Stimulated activated naive CD4-positive, alpha-beta T cell (primary cell): ENCODE data around the gene DLG5.

Experiments used
- DNase-seq, 6 experiments: peaks; one replicate each; lab custom pipeline; 2025; lab: John Stamatoyannopoulos, UW

DLG5 gene

GRCh38 chr10:77892021-77892739 is 34.4 kb downstream of the DLG5 start:
- DNase-seq = no peak

GRCh38 chr10:77890097-77890496 is 36.5 kb downstream of the DLG5 start:
- no peak for DNase-seq

GRCh38 chr10:77889277-77889903 is 37.2 kb downstream of the DLG5 start:
- DNase-seq = no peak

- no peak for DNase-seq
These were observed 38.2 kb downstream of the DLG5 start for GRCh38 chr10:77888356-77888703.

DNA sequence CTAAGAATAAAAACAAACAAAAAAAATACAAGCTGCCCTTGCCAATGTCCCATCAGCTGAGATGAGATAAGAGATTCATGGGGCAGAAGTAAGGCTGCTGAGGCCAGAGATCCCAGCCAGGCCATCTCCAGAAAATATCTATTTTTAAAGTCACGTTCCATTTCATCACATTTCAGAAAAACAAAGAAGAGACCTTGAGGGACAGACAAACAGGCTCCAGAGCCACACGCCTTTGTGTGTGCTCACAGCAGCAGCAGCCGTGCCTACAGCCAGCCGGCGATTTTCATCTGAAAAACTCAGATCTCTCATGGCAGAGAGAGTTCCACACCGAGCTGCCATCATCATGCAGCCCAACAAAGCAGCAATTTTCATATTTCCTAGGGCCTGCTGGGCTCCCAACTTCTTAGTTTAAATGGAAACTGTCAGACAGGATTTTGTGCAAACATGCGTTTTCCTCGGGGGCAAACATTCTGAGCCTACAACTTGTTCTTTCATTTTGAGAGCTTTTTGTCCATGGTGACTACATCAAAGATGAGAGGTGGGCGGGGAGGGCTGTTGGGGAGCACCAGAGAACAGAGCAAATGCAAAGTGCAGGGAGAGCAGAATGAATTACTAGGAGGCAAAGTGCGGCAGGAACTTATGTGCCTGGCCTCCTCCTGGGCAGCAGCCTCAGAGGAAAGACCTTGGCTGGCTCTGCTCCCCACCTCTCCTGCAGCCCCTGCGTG is 38.8 kb downstream of the DLG5 start:
- DNase-seq = no peak

- no peak for DNase-seq
These were observed 39.7 kb downstream of the DLG5 start for GRCh38 chr10:77886795-77887355.

DNA sequence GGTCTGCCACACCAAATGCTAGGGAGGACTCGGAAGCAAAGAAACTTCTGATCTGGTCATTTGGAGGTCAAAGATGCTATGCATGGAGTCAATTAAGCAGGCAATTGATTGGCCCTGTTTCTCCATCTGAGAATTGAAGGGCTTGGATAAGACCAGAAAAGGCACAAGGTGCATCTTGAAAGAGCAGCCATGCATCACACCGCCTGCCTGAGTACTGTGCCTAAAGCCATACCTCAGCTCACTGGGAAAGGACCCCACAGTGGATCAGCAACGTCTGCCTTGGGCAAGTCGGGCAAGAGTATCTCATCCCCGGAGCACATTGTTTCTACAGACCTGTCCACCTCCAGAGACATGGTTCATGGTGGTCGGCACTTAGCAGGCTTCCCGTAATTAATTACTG is 42.4 kb downstream of the DLG5 start:
- no peak for DNase-seq

DNA sequence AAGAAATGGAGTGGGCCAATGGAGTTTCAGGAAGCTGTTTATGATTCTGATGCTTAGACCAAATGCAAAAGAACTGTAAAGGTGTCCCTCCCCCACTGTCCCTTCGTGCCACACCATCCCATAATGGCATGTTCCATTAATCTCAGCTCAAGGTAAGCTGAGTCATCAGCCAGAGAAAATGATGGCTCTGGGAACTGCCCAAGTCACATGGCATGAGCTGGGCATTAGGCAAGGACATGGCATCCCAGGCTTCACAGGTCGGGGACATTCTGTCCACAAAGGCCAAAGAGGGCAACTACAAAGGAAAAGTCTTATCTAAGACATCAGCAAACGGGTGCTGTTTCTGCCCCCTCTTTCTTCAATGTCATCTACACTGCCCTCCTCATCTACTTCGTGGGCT is 44.9 kb downstream of the DLG5 start:
- DNase-seq = no peak

DNA sequence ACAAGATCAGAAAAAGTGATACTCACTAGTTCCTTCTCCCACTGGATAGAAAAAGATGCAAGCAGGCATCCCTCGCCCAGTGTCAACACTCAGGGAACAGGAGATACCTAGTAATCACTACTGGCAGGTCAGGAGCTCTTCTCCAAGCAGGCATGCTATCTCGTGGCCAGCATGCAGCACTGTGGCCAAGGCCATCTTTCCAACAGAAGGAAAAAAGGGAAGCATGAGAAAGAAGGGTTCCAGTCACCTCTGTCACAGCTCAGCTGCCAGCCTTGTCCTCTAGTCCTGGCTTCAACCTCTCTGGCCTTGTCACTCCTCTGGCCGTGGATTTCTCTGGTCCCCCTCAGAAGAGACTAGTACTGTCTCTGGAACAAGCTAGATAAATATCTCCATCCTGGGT is 45.3 kb downstream of the DLG5 start:
- no peak for DNase-seq

- DNase-seq = no peak
These were observed 46.8 kb downstream of the DLG5 start for GRCh38 chr10:77879710-77880109.

DNA sequence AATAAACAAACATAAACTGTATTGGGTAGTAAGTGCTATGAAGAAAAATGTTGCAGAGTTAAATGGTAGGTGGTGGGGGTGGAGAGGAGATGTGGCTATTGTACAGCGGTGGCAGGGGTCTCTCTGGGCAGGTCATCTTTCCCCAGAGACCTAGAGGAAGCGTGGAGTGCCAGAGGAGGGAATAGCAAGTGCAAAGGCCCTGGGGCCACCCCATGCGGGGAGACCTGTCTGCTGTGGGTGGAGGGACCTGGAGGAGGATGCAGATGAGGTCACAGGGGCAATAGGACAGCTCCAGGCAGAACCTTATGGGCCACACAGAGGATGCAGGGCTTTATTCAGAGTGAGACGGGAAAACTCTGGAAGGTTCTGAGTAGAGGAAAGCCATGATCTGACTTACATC is 47.5 kb downstream of the DLG5 start:
- DNase-seq = no peak

DNA sequence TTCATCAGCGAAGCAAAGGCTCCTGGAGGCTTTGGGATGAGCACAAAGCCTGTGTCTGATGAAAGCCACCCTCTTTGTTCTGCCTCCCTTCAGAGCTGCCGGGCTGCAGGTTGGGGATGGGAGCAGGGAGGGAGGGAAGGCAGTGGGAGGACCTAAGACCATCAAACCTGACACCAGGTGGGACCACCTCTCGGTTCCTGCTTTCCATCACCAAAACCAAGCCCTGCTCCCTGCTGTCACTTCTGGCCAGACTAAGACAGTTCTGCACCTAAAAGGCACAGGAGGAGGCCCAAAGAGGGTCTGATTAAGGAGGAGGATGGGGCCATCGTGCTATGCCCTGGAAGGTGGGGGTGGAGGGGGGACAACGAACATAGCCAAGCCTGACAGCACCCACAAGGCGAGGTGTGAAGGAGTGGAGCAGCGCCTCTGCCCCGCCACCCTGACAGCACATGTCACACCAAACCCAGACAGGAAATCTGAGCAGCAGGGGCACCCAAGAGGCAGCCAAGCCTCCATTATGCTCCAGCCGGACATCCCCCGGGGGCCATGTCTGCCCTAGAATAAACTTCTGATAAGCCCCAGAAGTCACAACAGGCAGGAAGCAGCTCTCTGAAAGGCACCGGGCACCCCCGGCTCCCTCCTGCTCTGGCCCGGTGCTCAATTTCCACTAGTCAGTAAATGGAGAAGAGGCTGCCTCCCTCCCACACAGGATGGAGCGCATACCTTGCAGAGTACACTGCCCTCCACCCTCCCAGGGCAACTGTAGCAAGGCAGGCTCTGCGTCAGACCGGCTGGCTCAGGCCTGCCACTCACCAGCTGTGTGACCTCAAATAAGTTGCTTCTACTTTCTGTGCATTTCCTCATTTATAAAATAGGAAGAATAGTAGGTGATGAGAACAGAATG is 48.9 kb downstream of the DLG5 start:
- DNase-seq = no peak

DNA sequence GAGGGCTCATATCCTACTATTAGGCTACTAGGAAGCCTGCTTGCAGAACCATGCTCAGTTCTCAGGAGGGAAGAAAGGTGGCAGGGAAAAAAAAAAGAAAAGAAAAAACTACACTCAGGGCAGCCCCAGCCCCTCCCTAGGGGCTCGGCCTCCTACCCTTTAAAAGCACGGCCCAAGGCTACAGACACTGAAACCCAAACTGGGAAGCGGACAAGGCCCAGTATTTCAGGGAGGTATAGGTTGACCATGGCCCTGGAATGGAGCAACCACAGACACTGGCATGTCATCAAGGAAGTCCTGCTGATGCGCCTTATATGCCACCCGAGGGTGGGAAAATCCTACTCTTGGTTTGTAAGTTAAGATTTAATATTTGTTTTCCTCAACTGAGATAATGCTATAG is 50.8 kb downstream of the DLG5 start:
- no peak for DNase-seq

DNA sequence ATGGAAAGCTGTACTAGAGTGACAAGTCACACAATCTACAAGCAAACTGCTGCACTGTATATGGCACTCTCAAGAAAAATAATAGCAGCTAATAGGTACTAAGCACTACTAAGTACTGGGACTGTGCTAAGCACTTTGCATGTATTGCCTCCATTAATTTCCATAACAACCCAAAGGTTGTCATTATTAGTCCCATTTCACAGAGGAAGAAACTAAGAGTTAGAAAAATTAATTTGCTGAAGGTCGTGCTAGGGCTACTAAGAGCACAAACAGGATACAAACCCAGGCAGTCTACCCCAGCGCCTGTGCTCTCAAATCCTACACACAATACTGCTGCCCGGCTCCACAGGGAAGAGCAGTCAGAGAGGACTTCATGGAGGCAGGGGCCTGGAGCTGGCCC is 51.7 kb downstream of the DLG5 start:
- DNase-seq = no peak

- DNase-seq = no peak
These were observed 52.8 kb downstream of the DLG5 start for GRCh38 chr10:77873536-77874380.

DNA sequence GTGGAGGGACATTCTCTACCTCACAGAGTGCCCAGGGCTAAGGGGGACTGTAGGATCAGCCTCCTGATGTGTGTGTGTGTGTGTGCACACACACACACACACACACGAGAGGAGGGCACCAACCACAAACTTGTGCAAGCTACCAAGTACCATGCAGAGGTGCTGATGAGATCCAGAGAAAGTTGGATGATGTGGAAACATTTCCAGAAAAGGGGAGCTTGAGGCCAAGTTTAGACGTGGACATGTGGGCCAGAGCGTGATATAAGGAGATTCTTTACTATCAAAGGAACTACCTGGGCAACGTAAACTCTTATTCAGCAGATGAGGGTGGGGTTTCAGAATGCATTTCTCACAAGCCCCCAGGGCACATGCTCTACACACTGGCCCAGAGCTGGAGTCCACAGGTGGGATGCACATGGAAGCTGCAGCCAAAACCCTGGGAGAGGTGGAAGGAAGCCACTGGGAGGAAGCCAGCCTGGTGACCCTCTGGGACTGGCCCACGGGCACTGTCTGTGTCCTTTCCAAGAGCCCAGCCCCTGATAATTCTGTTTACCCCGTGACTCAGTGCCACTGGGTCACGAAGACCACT is 53.5 kb downstream of the DLG5 start:
- DNase-seq = no peak

GRCh38 chr10:77872151-77872946 is 54.2 kb downstream of the DLG5 start:
- DNase-seq = no peak

GRCh38 chr10:77869626-77870420 is 56.7 kb downstream of the DLG5 start:
- DNase-seq = no peak

DNA sequence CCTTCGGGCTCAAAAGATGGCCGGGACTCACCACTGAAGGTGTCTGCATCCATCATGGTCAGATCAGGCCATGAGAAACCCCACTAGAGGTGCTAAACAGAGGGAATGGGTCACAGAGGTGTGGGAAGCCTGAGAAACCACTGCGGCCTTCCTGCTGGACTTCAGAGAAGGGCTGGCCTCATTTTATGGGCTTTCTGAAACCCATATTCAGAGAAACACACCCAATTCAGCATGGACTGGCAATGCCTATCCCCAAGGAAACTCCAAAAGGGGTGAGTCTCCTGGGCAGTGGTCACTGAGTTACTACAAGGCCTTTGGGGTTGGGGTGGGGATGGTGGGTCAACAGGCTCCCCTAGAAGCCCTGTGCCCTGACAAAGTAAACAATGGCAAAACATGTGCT is 58.0 kb downstream of the DLG5 start:
- no peak for DNase-seq
